ENCODE measurements around the gene KCNV2.

Gene KCNV2

GRCh38 chr9:2764353-2764752 lies 47.0 kb downstream of the KCNV2 start:
- DNase-seq, result no peak

DNA sequence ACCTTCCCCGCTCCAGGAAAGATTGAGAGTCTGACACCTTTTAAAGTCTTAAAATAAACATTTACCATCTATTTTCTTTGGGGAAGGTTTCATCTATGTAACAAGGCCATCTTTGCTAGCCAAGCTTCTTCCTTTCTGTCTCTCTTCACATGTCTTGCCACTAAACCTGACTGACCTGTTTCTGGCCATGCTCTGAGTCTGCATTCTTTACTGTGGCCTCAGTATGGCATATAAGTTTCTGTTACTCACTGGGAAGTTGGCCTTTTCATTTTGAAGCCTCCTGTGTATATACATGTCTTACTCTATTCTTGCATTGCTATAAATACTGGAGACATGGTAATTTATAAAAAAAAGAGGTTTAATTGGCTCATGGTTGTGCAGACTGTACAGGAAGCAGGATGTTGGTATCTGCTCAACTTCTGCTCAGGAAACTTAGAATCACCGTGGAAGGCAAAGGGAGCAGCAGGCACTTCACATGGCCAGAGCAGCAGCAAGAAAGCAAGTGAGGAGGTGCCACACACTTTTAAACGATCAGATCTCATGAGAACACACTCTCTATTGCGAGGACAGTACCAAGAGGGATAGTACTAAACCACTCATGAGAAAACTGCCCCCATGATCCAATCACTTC lies 48.1 kb downstream of the KCNV2 start:
- DNase-seq, result no peak

- no peak for DNase-seq
These were observed 50.7 kb downstream of the KCNV2 start for GRCh38 chr9:2767800-2768677.

GRCh38 chr9:2771087-2771486 lies 53.8 kb downstream of the KCNV2 start:
- DNase-seq, result no peak

DNA sequence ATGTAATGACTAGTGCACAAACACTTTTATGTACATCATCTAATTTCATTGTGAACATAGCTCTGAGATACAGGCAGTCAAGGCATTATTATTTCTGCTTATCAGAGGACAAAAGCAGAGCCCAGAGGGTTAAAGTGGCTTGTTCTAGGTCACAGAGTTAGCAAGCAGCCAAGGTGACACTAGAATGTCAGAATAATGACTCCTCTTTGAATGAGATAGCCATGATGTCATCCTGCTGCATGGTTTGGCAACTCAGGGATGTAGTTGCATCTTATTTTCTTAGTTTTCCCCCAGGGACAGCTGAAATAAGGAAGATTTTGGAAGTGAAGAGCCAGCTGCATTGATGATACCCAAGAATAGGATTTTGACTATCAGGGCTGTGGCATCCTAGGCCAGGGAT lies 54.4 kb downstream of the KCNV2 start:
- no peak for DNase-seq

DNA sequence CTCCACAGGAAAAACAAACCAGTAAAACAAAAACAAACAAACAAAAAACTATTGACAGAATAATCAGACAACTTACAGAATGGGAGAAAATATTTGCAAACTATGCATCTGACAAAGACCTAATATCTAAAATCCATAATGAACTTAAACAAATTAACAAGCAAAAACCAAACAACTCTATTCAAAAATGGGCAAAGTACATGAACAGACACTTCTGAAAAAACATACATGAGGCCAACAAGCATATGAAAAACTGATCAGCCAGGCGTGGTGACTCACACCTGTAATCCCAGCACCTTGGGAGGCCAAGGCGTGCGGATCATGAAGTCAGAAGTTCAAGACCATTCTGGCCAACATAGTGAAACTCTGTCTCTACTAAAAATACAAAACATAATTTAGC lies 60.1 kb downstream of the KCNV2 start:
- DNase-seq, result no peak

- DNase-seq, result no peak
These were observed 61.5 kb downstream of the KCNV2 start for GRCh38 chr9:2778816-2779215.

Data from activated effector memory CD4-positive, alpha-beta T cell treated with anti-CD3 and anti-CD28 coated beads, Interleukin-2, amount 50 U/mL, for 16 hours (primary cell).